GM19324 (cell line): Measurements from ENCODE around the gene VPS16.

Source experiments
- ATAC-seq: cut with Tn5 transposase; IDR thresholded peaks from one replicate; pipeline ENCODE4 v1.9.1; 2021; ENCODE audit warnings: mild to moderate bottlenecking, moderate library complexity; ENCODE audit not compliant: unreplicated experiment, low FRiP score

The VPS16 gene

DNA sequence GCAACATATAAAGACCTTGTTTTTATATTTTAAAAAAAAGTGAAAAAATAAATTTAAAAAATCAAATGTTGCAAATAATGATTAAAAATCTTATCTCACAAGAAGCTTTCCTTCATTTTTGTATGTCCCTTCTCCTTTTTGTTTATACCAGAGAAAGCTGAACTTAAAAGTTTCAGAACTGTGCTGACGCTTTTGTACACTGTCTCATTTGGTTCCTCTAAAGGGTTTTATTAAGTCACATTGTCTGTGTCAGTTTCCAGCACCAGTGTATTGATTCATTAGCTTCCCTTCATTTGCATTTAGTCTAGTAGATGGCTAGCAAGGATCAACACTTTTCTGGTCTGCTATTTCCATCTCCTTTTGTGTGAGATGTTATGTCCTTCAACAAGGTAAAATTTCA lies 6.8 kb upstream of the VPS16 start:
- no peak for ATAC-seq

DNA sequence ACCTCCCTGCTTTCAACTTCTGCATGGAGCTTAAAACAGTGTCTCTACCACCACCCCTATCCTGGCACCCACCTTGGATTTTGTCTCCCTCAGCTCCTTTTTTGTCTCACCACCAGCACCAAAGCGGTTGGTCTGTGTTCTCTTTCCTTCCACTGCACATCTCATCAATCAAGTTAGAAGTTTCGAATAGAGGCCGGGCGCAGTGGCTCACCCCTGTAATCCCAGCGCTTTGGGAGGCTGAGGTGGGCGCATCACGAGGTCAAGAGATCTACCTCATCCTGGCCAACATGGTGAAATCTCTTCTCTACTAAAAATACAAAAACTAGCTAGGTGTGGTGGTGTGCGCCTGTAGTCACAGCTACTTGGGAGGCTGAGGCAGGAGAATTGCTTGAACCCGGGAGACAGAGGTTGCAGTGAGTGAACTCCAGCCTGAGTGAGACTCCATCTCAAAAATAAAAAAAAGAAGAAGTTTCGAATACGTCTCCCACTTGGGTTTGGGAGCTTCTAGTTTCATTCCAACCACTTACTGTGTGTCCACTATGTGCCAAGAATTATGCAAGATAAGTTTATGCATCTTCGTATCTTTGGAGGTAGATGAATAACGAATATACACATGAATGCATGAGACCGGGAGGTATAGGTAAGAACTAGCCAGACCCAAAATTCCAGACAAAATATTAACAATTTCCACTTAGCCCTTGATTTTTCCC lies 6.0 kb upstream of the VPS16 start:
- ATAC-seq = no peak

GRCh38 chr20:2835331-2835796 lies 5.2 kb upstream of the VPS16 start:
- ATAC-seq = no peak

- ATAC-seq = no peak
Observed at GRCh38 chr20:2836035-2836434, 4.5 kb upstream of the VPS16 start.

DNA sequence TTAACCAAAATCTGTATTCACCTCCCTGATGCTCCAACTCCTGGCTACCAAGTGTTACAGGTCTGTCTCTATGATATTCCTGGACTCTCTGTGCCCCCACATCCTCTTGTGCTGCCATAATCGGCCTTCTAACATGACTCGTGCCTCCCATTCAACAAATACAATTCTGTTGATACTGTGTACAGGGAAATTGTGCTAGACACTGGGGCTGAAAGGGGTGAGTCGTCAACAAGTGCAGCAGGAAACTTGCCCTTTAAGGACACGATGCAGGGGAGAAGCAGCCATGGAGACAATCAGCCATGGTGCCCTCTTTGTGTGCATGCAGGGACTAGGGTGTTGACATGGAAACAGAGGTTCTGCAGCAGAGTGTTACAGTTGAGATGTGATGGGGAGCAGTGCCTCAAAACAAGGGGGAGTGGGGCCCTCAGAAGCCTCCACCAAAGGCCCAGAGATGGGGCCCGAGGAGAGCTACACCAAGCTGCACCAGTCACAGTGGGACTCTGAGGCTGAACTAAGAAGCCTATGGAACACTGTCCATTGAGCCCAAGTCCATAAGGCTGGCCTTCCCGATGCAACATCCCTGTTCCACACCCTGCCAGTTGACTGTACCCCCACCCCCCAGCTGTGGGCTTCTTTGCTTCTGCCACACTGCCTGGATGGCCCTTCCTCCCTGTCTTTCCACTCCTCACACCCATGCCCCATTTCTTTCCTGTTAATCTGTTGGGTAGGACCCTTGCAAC lies 3.2 kb upstream of the VPS16 start:
- ATAC-seq = no peak

DNA sequence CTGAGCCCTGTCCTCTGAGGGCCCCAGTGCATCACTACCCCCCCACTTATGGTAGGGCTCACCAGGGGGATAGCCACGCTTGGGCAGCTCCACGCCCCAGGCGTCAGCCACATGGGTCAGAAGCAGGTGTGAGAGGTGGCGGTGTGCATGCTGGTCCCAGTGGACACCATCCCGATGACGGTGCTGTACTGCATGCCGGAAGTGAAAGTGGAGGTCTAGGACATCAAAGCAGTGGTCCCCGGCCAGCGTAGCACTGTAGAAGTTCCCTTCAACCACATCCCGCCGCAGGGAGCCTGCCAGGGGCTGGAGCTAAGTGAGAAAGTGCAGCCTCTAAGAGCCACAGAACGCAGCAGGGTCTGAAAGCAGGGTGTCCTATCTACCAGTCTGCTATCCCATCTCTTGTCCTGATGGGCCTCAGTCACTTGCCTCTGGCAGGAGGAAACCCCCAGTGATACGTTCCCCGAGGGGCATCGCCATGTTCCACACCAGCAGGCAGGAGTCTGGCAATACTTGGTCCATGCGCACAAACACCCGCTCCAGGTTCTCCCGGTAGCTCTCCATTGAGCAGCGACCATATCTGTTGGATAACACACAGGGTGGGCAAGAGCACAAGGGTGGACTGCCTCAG lies 2.3 kb upstream of the VPS16 start:
- ATAC-seq = no peak

DNA sequence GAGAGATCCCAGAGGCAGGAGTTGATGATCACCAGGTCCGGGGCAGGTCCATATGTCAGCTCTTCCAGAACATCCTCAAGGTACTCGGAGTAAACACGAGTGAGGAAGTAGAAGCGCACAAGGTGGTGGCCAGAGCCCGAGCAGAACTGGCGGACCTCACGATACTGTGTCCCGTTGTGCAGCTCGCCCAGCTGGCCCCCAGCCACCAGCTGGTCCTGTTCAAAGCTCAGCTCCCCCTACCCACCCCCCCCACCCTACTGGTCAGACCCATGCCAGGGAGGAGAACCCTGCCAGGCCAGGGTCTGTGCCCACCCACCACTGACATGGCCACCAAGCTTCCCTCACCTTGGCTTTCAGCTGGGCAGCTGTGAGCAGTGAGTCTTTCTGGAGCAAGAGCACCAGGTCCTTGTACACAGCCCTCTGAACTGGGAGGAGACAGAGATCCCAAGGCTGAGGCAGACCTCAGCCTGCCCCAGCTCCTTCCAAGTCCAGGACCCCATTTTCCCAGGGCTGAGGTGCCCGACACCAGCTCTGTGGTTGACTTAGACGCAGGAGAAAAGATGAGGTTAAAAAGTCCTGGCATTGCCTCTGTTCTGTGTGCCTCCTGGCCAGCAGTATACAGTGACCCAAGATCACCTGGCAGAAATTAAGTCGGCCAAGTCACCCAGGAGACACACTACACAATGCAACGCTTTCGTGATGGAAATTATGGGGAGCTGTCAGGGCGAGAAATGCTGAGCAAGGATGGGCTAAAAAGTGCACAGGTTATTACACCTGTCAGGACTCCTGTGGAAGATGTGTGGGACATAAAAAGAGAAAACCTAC lies 1.5 kb upstream of the VPS16 start:
- ATAC-seq = no peak

DNA sequence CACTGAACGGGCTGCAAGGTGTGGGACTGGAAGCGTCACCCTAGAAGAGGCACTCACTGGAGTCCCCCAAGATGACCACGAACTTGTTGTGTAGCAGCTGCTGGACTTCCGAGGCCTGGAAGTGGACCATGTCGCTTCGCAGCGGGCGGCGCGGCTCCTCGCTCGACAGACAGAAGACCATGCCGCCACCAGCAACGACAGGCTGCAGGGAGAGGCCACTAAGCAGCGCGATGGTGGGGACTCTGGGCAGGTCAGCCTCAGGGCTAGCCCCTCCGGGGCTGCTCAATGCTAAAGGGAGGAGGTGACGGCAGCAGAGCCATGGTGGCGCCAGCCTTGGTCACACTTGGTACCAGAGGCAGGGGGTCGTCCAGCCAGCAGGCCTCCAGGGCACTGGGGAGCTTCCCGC lies 810 bp upstream of the VPS16 start:
- ATAC-seq = no peak

GRCh38 chr20:2840967-2841531 lies 504 bp downstream of the VPS16 start:
- peak; percentile 33 for ATAC-seq

GRCh38 chr20:2845607-2846006 lies 5.1 kb downstream of the VPS16 start:
- no peak for ATAC-seq

- ATAC-seq = no peak
Observed at GRCh38 chr20:2846698-2847097, 6.2 kb downstream of the VPS16 start.

- ATAC-seq = no peak
Observed at GRCh38 chr20:2847802-2848201, 7.3 kb downstream of the VPS16 start.

GRCh38 chr20:2849529-2849928 lies 9.0 kb downstream of the VPS16 start:
- ATAC-seq = no peak

- ATAC-seq = no peak
Observed at GRCh38 chr20:2851086-2851485, 10.5 kb downstream of the VPS16 start.

DNA sequence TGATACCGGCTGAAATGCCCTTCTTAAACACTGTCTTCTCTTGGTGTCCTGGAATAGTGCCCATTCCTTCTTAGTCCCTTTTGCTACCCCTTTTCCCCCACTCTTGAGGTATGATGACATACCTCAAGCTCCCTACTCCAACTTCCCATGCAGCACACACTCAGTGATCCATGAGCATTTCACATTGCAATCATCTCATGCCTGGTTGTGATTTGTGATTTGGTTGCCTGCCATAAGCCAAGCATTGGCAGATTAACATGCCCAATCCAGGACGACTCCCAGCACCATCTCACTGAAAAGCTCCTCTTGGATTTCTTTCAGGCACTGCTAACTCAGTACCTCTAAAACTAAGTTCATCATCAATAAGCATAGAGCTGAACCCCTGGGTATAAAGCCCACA lies 18.0 kb downstream of the VPS16 start:
- ATAC-seq = no peak

- ATAC-seq = no peak
Observed at GRCh38 chr20:2859330-2860121, 19.0 kb downstream of the VPS16 start.

DNA sequence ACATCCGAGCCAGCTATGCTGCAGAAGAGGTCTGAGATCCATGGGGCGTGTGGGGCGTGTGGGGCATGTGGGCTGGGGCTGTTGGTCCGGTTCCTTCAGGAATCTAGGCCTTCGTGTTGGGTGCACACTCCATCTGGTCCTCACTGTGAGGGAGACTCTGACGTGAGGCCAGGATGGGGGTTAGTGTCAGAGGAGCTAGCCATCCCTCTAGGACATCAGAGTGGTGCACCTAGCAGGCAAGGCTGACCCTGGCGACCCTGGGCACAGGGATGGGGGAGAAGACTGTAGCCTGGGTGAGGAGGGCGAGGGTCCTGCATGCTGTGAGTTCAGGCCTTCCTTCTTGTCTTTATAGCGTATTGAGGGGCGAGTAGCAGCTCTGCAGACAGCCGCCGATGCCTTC lies 24.1 kb downstream of the VPS16 start:
- no peak for ATAC-seq

DNA sequence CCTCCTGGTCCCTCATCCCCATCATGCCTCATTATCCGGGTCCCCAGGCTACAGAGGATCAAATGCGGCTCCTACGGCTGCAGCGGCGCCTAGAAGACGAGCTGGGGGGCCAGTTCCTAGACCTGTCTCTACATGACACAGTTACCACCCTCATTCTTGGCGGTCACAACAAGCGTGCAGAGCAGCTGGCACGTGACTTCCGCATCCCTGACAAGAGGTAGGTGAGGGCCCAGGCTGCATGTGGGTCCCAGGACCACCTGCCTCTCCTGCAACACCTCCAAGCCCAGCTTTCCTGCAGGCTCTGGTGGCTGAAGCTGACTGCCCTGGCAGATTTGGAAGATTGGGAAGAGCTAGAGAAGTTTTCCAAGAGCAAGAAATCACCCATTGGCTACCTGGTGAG lies 24.6 kb downstream of the VPS16 start:
- ATAC-seq = no peak

DNA sequence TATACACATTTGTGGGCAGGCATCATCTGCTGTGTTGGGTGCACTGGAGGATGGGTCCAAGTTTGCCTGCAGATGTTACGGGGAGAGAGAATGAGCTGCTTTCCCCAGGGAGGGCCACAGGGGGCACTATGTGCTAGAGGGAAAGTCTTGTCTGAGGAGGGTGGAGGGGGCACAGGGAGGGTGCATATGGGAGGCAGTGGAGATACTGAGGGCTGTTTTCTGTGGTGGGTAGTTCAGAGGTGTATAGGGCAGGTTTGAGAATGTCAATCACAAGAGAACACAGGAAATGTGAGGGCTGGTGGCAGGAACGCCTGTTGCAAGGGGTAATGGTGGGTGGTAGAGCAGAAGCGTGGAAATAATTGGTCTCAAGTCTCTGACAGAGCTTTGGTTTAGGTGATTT lies 25.1 kb downstream of the VPS16 start:
- no peak for ATAC-seq

GRCh38 chr20:2866236-2866635 lies 25.7 kb downstream of the VPS16 start:
- ATAC-seq = no peak
